ENCODE results near the gene TRPM3.
A peak's percentile ranks its signal among the peaks of the same experiment; 100 is the strongest.
"Not testable (repeated sequence)": the region's sequence is repeated elsewhere in the genome, so short reads cannot be mapped to it uniquely, and the experiment has no call there.

Gene TRPM3

GRCh38 chr9:70753311-70753710, 368.1 kb downstream of the TRPM3 start:
- DNase-seq (ENCODE audit: low read depth) = no peak

DNA sequence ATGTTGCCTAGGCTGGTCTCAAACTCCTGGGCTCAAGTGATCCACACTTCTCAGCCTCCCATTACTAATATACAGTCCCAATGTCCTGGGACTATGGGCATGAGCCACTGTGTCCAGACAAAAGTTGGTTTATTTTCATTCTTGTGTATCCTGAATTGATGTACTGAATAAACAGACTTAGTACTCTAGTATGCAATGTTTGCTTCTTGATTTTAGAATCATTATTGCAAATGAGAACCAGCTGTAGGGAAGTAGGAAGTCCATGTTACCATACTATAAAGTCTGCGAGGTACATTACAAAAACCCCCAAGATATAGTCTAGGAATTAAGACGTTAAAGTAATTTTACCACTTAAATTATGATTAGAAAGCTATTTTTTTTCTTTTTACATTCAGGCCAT, 372.4 kb downstream of the TRPM3 start:
- DNase-seq (ENCODE audit: low read depth) = peak; percentile 25

DNA sequence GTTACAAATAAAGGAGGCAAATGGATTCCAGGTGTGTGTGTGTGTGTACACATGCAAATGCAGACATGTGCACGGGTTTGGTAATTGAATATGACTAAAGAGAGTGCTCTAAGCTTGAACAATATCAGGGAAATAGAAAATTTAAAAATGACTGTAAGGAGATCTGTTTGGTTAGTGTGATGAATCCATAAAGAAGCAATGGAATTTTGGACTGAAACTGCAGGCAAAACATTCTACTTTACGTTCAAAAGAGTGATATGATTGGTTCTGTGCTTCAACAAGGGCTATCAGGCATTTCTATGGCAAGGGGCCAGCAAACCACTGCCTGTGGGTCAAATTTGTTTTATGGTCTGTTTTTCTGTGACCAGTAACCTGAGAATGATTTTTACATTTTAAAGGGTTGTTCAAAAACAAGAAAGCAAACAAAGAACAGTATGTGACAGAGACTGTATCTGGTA, 374.1 kb downstream of the TRPM3 start:
- DNase-seq (ENCODE audit: low read depth) = peak; percentile 65

- peak; percentile 53 for DNase-seq (ENCODE audit: low read depth)
These were observed 374.7 kb downstream of the TRPM3 start for GRCh38 chr9:70746760-70747159.

DNA sequence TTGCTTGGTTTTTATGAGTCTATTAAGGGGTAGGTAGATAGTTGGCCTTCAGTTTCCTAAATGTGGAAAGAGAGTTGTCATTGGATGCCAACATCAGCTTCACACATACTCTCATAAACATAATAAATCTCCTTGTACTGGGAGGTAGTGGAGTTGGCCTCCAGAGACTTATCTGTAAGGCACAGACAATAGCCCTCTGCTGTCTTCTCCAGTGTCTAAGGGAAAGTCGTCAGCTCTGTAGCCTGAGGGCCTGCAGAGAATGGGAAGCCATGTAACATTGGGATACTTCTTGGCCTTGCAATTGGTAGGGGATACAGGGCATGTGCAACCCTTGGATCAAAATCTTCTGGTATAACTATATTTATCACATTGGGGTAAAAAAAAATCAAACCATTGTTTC, 375.1 kb downstream of the TRPM3 start:
- DNase-seq (ENCODE audit: low read depth) = no peak

- DNase-seq (ENCODE audit: low read depth) = not testable (repeated sequence)
These were observed 396.6 kb downstream of the TRPM3 start for GRCh38 chr9:70724794-70725193.

DNA sequence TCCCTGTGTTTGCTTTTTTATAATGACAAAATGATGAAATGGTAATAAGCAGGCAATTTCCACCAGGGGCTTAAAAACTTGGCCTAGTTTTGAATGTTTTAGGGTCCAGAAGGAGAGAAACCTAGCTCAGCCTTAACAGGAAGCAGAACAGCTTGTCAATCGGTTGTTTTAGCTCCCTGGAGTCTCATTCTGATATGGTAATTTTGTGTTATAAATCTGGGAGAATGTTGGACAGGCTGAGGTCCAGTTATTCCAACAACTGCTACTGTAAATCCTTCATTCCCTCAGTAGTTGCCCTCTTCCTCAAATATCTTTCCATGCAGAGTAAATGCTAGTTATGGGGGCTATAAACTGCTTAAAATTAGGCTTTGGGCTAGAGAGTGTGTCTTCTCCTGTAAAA, 397.4 kb downstream of the TRPM3 start:
- DNase-seq (ENCODE audit: low read depth) = not testable (repeated sequence)

DNA sequence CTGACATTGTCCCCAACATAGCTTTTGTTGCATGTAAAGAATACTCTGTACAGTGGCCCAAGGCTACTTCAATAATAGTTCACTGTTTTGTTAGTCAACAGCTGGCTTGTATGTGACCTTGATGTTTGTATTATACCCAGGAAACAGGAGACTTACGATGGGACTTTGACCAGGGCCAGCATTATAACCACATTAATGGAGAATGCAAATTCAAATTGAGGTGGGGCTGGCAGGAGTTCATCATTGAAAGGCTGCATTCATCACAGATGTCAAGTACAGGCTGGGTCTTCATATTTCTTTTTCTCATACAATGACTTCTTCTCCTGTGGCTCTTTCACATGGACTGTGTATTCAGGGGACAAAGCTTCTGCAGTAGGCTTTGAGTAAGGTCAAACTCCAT, 414.6 kb downstream of the TRPM3 start:
- not testable (repeated sequence) for DNase-seq (ENCODE audit: low read depth)

- no peak for DNase-seq (ENCODE audit: low read depth)
These were observed 420.3 kb downstream of the TRPM3 start for GRCh38 chr9:70701163-70701562.

GRCh38 chr9:70696694-70697335, 424.6 kb downstream of the TRPM3 start:
- no peak for DNase-seq (ENCODE audit: low read depth)

DNA sequence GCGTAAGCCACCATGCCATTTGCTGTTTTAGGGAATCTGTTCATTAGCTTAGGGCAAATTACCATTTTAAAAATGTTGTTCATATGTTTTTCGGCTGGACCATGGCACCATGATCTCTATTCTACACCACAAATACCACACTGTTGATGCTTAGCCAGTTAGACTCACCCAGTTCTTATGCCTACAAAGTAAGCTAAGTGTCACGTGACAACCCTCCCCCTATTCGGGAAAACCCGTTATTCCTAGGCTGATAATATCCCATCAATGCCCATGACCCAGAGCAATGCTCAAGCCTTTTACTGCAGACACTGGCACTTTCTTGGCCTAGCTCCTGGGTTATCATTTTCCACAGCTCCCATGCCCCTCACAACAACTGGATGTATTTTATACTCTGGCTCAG, 426.7 kb downstream of the TRPM3 start:
- no peak for DNase-seq (ENCODE audit: low read depth)

GRCh38 chr9:70693186-70693585, 428.2 kb downstream of the TRPM3 start:
- no peak for DNase-seq (ENCODE audit: low read depth)

DNA sequence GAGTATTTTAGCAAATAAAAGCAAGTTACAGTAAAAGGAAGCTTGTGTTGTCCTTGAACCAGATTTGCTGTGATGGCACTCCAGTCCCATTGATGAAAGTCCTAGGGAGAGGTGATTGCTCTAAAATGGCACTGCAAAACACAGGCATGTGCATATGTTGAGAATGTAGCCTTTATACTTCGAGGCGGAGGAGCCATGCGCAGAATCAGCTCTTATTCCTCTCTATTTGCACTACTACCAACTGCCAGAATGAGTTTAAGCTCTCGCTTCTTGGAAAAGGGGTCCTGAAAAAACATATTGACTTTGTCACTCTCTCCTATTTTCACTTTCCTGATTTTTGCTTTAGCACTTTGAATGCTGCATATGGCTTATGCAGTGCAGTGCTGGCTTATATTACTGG, 429.0 kb downstream of the TRPM3 start:
- DNase-seq (ENCODE audit: low read depth) = no peak

DNA sequence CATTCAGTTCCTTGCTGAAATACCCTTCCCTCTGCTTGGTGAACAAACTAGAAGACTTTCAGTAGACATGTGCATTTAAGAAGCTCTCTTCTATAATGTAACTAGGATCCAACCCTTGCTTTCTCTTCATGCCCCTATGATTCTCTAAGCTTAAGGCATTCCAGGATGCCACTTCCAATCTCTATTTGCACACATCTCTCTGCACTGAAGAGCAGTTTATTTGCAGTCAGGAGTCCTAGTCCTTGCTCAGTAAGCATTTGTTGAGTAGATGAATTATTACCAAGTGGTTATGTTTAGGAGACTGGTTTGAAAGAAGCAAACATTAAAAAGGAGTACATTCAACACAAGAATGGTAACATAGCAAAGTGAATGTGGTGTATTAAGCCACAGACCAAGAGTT, 432.7 kb downstream of the TRPM3 start:
- DNase-seq (ENCODE audit: low read depth) = no peak

- peak; percentile 51 for DNase-seq (ENCODE audit: low read depth)
These were observed 437.6 kb downstream of the TRPM3 start for GRCh38 chr9:70683841-70684240.

DNA sequence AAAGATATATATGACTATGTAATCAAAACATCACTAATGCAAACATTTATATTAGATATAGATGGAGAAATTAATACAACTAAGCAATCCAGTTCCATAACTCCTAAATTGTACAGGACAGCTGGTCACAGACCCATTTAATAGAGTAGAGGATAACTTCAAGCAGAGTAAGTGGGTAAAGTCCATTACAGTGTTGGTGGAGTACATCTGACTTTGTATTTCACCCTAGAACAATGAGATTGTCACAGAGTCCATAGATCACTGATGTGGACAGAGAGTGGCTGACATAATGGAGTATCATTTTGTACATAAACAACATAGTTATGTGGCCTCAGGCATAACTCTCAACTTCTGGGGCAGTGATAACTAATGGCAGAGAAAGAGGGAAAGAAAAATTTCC, 439.1 kb downstream of the TRPM3 start:
- no peak for DNase-seq (ENCODE audit: low read depth)

- DNase-seq (ENCODE audit: low read depth) = peak; percentile 51
These were observed 441.6 kb downstream of the TRPM3 start for GRCh38 chr9:70679845-70680244.

GRCh38 chr9:70678153-70678552, 443.3 kb downstream of the TRPM3 start:
- DNase-seq (ENCODE audit: low read depth) = peak; percentile 14

DNA sequence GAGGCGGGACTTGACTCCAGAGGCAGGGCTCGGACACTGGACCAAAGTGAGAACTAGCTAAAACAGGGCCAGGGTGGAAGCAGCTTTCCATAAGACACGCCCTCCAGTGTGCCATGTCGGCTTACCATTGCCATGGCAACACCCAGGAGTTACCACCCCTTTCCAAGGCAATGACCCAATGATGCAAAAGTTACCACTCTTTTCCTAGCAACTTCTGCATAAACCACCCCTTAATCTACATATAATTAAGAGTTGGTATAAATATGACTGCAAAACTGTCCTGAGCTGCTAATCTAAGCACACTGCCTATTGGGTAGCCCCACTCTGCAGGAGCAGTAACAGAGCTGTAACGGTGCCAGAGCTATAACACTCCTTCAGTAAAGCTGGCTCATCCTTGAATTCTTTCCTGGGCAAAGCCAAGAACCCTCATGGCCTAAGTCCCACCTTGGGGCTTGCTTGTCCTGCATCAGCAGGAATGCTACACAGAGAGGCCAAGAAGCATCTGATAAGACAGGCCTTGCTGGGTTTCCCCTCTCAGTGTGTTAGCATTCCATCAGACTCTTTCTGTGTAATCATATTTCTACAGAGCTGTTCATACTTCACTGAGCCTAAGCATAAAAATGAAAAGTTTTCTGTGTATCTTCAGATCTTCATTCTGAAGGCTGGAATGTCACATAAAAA, 444.2 kb downstream of the TRPM3 start:
- no peak for DNase-seq (ENCODE audit: low read depth)

GRCh38 chr9:70675868-70676370, 445.5 kb downstream of the TRPM3 start:
- no peak for DNase-seq (ENCODE audit: low read depth)

GRCh38 chr9:70673844-70674243, 447.6 kb downstream of the TRPM3 start:
- DNase-seq (ENCODE audit: low read depth) = no peak

DNA sequence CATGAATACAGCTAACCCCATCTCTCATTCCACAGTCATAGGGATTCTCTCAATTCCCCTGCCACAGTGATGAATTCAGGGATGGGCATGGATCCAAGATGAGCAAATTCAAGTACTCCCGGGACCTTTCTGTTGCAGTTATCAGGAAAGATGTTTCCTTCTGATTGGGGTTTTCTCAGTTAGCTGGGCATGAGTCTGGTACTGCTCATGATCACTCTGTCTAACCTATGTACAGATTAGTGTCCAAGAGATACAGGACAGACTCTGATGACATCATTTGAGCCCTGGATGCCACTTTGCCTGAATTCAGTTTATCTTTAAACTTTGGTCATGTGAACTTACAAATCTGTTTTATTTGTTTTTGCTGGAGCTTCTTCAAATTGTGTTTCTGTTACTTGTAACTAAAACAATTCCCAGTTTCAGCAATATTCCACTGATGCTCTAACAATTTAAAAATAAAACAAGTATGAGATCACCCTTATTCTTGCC, 449.2 kb downstream of the TRPM3 start:
- peak; percentile 55 for DNase-seq (ENCODE audit: low read depth)

DNA sequence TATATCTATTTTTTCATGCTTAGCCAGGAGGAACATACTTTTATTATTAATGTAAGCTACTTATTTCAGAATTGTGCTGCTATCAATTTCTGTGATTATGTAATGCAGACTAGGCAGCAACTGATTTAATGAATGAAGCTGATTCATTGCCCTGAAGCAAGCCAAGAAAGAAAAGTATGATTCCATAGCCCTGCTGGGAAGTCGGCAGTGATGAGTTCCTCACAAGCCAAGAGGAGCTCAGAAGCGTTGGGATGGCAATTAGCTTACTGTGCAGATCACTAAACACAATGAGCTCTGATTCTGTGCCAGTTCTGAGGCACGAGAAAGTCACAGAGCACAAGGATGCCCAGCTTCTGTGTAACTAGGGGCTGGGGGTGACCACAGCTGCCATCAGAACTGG, 452.7 kb downstream of the TRPM3 start:
- peak; percentile 60 for DNase-seq (ENCODE audit: low read depth)
